GM13977 (cell line): ENCODE data around the gene TMED1.
A peak's percentile ranks its signal among the peaks of the same experiment; 100 is the strongest.

Experiments
- DNase-seq: peaks from one replicate; pipeline ENCODE4 v3.0.0; 2012; ENCODE audit warnings: low spot score
- in situ Hi-C: fragments of 300-500 bp; cut with MboI; formaldehyde crosslinking; loops from one replicate; pipeline ENCODE4 v1.12.0; 2022; ENCODE audit warnings: low sequenced_read_pairs, low pct_unique_long_range_greater_than_20kb, mixed read lengths, inconsistent platforms; ENCODE audit not compliant: unreplicated experiment
- TF ChIP-seq, protein P1 (sequence below): IDR thresholded peaks from 2 replicates; pipeline ENCODE4 v1.5.1; 2012; ENCODE audit warnings: mild to moderate bottlenecking, control low read depth; ENCODE audit not compliant: insufficient read depth; ENCODE audit errors: extremely low read depth, missing control alignments

Gene TMED1

DNA sequence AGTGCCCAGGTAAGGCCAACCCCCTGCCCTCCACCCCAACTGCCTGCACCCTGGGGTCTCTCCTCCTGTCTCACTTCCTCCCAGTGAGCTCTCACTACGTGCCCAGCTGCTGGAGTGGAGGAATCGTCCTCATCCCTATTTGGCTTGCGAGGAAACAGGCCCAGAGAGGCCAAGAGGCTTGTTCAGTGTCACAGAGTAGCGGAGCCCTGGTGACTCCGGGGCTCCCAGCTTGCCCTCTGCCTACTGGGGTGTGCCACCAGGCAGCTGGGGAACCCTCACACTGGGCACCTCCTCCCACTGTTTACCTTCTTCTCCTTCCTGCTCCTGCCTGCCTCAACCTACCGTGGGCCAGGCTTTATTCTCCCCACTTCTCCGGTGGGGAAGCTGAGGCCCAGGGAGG, 5.6 kb downstream of the TMED1 start:
- in situ Hi-C loops = no loop called here
- TF ChIP-seq, protein P1, sequence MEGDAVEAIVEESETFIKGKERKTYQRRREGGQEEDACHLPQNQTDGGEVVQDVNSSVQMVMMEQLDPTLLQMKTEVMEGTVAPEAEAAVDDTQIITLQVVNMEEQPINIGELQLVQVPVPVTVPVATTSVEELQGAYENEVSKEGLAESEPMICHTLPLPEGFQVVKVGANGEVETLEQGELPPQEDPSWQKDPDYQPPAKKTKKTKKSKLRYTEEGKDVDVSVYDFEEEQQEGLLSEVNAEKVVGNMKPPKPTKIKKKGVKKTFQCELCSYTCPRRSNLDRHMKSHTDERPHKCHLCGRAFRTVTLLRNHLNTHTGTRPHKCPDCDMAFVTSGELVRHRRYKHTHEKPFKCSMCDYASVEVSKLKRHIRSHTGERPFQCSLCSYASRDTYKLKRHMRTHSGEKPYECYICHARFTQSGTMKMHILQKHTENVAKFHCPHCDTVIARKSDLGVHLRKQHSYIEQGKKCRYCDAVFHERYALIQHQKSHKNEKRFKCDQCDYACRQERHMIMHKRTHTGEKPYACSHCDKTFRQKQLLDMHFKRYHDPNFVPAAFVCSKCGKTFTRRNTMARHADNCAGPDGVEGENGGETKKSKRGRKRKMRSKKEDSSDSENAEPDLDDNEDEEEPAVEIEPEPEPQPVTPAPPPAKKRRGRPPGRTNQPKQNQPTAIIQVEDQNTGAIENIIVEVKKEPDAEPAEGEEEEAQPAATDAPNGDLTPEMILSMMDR = no peak
- no peak for DNase-seq

DNA sequence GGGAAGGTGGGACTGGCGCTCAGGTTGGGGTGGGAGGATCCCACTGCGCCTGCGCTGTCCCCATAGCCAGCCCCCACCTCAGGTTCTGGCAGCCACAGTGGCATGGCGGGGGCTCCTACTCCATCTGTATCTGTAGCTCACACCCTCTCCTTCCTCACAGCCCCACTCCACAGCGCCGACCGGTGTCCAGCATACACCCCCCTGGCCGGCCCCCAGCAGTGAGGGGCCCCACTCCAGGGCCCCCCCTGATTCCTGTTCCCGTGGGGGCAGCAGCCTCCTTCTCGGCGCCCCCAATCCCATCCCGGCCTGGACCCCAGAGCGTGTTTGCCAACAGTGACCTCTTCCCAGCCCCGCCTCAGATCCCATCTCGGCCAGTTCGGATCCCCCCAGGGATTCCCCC, 6.0 kb downstream of the TMED1 start:
- TF ChIP-seq, protein P1 = no peak
- in situ Hi-C loops = no loop called here
- no peak for DNase-seq

DNA sequence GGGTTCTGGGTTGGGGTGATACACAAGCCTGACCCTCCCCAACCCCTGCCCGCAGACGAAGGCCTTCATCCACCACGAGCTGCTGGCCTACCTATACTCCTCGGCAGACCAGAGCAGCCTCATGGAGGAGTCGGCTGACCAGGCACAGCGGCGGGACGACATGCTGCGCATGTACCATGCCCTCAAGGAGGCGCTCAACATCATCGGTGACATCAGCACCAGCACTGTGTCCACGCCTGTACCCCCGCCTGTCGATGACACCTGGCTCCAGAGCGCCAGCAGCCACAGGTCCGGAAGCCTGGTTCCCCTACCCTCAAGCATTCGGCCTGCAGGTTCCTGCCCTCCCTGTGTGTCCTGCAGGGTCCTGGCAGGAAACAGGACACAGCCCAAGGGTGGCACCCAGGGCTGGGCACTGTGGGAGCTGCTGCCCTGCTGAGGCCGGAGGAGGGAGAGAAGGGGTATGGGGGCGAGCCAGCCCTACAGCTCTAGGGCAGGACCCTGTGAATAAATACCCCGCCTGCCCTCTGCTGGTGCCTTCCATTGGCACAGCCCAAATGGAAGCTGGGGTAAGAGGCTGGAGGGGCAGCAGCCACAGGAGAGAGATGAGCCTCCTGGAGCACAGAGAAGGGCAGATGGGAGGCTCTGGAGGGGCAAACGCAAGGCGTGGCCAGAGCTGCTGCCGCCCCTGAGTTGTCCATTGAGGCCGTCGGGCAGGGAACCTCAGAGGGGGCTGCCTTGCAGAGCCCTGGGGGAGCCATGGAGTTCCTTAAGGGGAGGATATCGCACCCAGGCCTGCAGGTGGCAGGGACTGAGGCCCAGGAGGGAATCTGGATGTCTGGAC, 6.8 kb downstream of the TMED1 start:
- in situ Hi-C loops = no loop called here
- TF ChIP-seq, protein P1 = peak; percentile 35
- no peak for DNase-seq

DNA sequence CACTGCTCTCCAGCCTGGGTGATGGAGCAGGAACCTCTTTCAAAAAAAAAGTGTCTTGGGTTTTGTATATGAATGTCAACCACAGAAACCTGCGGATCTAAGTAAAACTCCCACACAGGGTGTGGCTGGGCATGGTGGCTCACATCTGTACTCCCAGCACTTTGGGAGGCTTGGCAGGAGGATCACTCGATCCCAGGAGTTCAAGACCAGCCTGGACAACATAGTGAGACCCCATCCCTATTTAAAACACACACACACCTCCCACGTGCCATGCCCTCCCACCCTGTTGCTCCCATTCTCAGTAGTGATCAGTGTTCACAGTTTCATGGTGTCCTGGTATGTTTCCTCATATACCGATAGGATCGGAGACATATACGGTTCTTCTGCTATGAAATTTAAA, 9.2 kb downstream of the TMED1 start:
- TF ChIP-seq, protein P1 = no peak
- no peak for DNase-seq
- in situ Hi-C loops = no loop called here

DNA sequence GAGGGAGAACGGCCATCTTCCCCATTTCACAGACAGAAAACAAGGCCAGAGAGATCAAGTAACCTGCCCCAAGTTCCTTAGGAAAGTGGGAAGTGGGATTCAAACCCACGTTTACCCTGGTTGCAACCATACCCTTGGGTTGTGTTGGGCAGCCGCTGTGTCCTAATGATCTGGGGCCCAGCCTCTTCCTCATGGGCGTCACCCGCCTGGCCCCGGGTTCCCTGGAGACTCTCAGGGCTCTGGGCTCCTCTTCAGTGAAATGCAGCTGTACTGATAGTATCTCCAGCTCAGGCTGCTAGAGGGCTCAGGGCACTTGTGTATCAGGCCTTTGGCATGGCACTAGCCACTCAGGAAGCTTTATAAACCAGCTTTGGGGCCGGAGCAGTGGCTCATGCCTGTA, 9.8 kb downstream of the TMED1 start:
- in situ Hi-C loops = no loop called here
- DNase-seq = no peak
- TF ChIP-seq, protein P1 = no peak

DNA sequence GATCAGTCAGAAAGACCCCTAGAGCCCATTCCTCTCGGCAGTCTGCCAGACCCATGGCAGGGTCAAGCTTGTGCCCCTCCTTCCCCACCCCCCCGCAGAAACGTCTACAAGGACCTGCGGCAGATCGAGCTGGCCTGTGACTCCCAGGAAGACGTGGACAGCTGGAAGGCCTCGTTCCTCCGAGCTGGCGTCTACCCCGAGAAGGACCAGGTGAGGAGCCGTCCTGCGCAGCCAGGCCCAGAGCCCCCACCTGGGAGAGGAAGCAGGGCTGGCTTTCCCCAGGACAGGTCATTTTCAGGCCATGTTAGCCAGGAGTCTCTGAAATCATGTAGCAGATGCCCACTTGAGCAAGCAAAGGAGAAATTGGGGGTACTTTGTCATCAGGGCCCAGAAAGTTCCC, 12.3 kb downstream of the TMED1 start:
- TF ChIP-seq, protein P1 = no peak
- DNase-seq = no peak
- in situ Hi-C loops = no loop called here
